Stimulated activated naive B cell treated with anti-CD40 and anti-IgM and Interleukin-4, amounts not matched to agents 10 μg/mL and 1 μg/mL and 100 μg/mL, for 72 hours (primary cell): ENCODE measurements around the gene KIF16B.

Source experiments
- ATAC-seq, 2 donors: fragments of 150-1000 bp; cut with Tn5 transposase; replicated peaks; 2 replicates each; pipeline ENCODE4 v1.10.0; 2021; ENCODE audit warnings: moderate library complexity in 1 of 2
- DNase-seq: peaks from one replicate; pipeline ENCODE4 v3.0.0; 2021
- H3K27ac Mint-ChIP-seq: one replicate; pipeline ENCODE4 v1.8.0; 2022; ENCODE audit warnings: mild to moderate bottlenecking, mixed read lengths
- H3K27me3 Mint-ChIP-seq, 2 donors: one replicate each; pipeline ENCODE4 v1.8.0; 2022; ENCODE audit warnings: mixed read lengths in 2 of 2
- H3K36me3 Mint-ChIP-seq, 2 donors: one replicate each; pipeline ENCODE4 v1.8.0; 2022; ENCODE audit warnings: mixed read lengths in 2 of 2, mild to moderate bottlenecking in 1 of 2
- H3K4me1 Mint-ChIP-seq, 2 donors: one replicate each; pipeline ENCODE4 v1.8.0; 2022; ENCODE audit warnings: mixed read lengths in 2 of 2, mild to moderate bottlenecking in 1 of 2
- H3K4me3 Mint-ChIP-seq, 2 donors: one replicate each; pipeline ENCODE4 v1.8.0; 2022; ENCODE audit warnings: mild to moderate bottlenecking in 2 of 2, mixed read lengths in 2 of 2, moderate library complexity in 1 of 2
- H3K9me3 Mint-ChIP-seq, 2 donors: one replicate each; pipeline ENCODE4 v1.8.0; 2022; ENCODE audit warnings: mixed read lengths in 2 of 2, mild to moderate bottlenecking in 1 of 2

The KIF16B gene

DNA sequence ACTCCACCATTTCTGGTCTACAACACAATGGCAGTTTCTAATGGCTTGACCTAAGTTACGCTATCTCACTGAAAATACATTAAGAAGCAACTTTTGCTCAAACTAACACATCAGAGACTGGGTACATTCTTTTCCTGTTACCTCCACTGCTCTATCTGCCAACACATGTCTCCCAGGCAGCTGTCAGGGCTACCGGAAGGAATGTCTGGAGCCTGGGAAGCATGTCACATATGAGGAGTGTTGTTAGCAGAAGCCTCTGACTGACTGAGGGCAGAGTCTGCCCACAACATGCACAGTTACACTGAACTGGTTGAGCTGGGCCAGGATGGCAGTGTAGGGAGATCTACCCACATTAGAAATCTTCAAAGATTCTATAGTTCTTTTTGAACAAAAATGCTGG is 264.5 kb downstream of the KIF16B start:
- Mint-ChIP-seq H3K36me3 (peaks cover 23 to 42% of the 10 kb centered on the region in 2 donors), H3K27ac (no peak overlapping the region), H3K4me3 (no peak overlapping the region), H3K27me3 (no peaks in the 10 kb centered on the region), H3K4me1 (peaks cover 1 to 2% of the 10 kb centered on the region in 2 donors), H3K9me3 (peaks cover 0 to under 1% of the 10 kb centered on the region in 2 donors)
- ATAC-seq: no peak
- DNase-seq: no peak

DNA sequence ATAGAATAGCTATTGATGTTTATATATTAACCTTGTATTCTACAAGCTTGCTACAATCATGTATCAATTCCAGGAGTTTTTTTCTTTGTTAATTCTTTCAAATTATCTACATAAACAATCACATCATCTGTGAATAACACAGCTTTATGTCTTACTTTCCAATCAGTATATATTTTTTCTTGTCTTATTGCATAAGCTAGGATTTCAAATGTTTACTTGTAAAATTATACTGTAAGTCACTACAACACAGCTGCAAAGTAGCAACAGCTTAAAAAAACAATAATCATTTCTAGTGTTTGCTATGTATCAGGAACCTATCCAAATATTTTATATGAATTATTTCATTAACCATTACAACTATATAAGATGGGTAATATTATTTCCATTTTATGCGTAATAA is 270.4 kb downstream of the KIF16B start:
- H3K9me3 Mint-ChIP-seq: peaks cover 9 to 12% of the 10 kb centered on the region in 2 donors

DNA sequence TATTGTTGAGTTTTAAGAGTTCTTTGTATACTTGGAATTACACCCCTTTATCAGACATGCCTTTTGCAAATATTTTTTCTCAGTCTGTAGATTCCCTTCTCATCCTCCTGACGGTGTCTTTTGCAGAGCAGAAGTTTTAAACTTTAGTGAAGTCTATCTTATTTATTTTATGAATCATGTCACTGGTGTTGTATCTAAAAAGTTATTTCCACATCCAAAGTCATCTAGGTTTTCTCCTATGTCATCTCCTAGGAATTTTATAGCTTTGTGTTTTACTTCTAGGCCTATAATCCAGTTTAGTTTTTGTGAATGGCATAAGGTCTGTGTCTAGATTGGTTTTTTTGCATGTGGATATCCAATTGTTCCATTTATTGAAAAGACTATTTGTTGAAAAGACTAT is 271.3 kb downstream of the KIF16B start:
- Mint-ChIP-seq H3K27ac (no peak overlapping the region), H3K27me3 (no peaks in the 10 kb centered on the region), H3K4me1 (no peaks in the 10 kb centered on the region), H3K4me3 (no peak overlapping the region), H3K36me3 (peaks cover 31 to 57% of the 10 kb centered on the region in 2 donors), H3K9me3 (peaks cover 9 to 13% of the 10 kb centered on the region in 2 donors)
- DNase-seq (no peak), ATAC-seq (no peak)

More for the DNA sequence above, 270.4 kb downstream of the KIF16B start:
- Mint-ChIP-seq H3K4me1 (no peaks in the 10 kb centered on the region), H3K36me3 (peaks cover 28 to 53% of the 10 kb centered on the region in 2 donors), H3K27ac (no peak overlapping the region), H3K4me3 (no peak overlapping the region), H3K27me3 (no peaks in the 10 kb centered on the region)
- ATAC-seq (no peak), DNase-seq (no peak)

DNA sequence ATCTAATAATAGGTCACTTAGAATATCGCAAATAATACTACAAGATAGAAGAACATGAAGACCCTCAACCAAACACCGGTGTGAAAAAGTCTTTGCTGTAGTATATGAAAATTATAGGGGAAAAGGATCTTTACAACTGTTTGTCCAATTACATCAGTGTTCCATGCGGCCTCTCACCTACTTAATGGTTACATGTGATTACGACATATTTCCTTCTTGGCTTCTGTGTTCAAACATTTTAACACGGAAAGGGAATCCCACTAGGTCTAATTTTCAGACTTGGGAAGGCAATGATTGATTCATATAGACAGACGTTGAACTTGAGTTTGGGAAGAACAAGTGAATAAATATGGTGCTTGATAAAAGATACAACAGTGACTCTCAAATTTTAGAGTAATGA is 273.4 kb downstream of the KIF16B start:
- Mint-ChIP-seq H3K27ac (no peak overlapping the region), H3K27me3 (no peaks in the 10 kb centered on the region), H3K9me3 (peaks cover 9 to 13% of the 10 kb centered on the region in 2 donors), H3K4me1 (no peaks in the 10 kb centered on the region), H3K36me3 (peaks cover 24 to 53% of the 10 kb centered on the region in 2 donors), H3K4me3 (no peak overlapping the region)
- no peak for DNase-seq
- ATAC-seq: no peak

DNA sequence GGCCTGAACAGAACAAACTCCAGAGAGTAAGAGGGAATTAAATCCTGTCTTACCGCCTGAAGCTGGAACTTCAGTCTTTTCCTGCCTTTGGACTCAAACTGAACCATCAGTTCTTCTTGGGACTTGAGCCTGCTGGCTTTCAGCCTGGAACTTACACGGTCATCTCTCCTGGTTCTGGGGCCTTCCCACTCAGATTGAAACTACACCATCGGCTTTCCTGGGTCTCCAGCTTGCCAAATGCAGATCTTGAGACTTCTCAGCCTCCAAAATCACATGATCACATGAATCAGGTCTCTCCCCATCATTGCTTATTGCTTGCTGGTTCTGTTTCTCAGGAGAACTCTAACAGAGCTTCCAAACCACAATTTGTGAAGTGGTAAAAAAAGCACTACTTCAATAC is 276.3 kb downstream of the KIF16B start:
- Mint-ChIP-seq H3K27ac (no peak overlapping the region), H3K36me3 (peaks cover 13 to 34% of the 10 kb centered on the region in 2 donors)

DNA sequence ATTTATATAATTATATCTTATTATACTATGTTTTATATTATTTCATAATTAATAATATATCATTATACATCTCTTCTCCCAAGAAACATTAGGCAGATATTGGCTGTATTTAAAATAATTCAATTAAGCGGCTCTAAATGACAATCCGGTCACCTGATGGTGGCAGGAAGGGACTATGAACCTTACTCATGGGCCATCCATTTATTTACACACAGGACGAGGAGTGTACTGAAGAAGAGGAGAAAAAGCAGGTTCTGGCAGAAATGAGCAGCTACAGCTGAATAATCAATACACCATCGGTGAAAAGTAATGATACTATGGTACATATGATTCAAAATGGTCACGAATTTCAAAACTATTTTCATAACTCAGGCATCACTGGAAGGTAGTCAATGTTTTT is 277.7 kb downstream of the KIF16B start:
- no peak overlapping the region for H3K4me3 Mint-ChIP-seq
- no peak for DNase-seq
- H3K27ac Mint-ChIP-seq: no peak overlapping the region

More for the DNA sequence above, 276.3 kb downstream of the KIF16B start:
- Mint-ChIP-seq H3K27me3 (no peaks in the 10 kb centered on the region), H3K4me1 (no peaks in the 10 kb centered on the region), H3K4me3 (no peak overlapping the region), H3K9me3 (peaks cover 0 to 6% of the 10 kb centered on the region in 2 donors)
- ATAC-seq (no peak), DNase-seq (no peak)

DNA sequence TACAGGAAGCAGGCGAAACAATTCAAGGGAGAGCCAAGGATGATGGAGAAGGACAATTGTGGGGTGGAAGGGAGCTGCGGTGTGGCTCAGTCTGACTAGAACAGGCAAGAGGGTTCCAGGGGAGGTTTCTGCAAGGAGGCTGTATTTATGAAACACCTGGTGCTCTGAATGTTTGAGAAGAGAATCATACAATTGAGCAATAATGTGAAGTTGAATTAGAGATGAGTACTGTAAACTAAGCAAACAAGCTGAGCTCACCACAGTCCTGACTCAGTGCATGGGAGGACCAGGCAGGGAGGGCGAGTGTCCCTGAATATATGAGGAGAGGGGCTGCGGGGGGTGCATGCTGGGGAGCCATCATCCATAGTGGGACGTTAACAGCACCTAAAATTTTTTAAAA is 279.7 kb downstream of the KIF16B start:
- DNase-seq (no peak), ATAC-seq (no peak)
- peaks cover 0 to 6% of the 10 kb centered on the region in 2 donors for H3K4me1 Mint-ChIP-seq
- no peak overlapping the region for H3K27ac Mint-ChIP-seq
- H3K9me3 Mint-ChIP-seq: peaks cover 0 to 3% of the 10 kb centered on the region in 2 donors
- H3K27me3 Mint-ChIP-seq: no peaks in the 10 kb centered on the region
- H3K36me3 Mint-ChIP-seq: peaks cover 10 to 25% of the 10 kb centered on the region in 2 donors
- no peak overlapping the region for H3K4me3 Mint-ChIP-seq

More for the DNA sequence above, 277.7 kb downstream of the KIF16B start:
- Mint-ChIP-seq H3K4me1 (peaks cover 0 to 3% of the 10 kb centered on the region in 2 donors), H3K27me3 (no peaks in the 10 kb centered on the region), H3K9me3 (peaks cover 0 to 4% of the 10 kb centered on the region in 2 donors), H3K36me3 (peaks cover 13 to 29% of the 10 kb centered on the region in 2 donors)
- ATAC-seq: no peak

DNA sequence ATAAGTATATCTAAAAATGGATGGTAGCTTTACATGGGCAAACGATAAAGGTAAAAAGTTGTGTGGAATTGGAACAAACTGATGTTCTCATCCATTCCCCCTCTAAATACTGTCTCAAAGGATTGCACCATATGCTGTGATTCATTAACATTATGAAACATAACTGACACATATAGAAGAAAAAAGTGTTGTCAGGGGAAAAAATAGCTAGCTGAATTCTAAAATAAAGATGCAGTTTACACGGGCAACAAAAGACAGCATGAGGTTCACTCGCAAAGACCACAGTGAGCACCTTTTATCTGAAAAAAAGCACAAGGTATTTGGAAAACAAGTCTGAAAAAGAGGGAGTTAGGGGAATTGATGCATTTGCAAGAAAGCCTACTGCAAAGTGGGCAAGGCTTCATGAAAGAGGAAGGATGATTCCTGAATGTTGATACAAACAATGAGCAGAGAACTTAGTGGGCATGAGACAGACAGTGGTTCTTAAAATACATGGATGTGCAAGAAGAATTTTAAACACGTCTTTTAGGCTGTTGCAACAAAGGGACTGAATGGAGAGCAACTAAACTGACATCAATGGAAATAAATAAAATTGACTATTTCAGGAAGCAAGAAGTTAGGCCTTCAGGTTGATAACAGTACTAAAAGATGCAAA is 280.9 kb downstream of the KIF16B start:
- Mint-ChIP-seq H3K27ac (no peak overlapping the region), H3K4me1 (peaks cover 0 to 6% of the 10 kb centered on the region in 2 donors), H3K4me3 (no peak overlapping the region), H3K36me3 (peaks cover 3 to 15% of the 10 kb centered on the region in 2 donors), H3K9me3 (no peaks in the 10 kb centered on the region), H3K27me3 (no peaks in the 10 kb centered on the region)
- no peak for ATAC-seq
- DNase-seq: no peak

DNA sequence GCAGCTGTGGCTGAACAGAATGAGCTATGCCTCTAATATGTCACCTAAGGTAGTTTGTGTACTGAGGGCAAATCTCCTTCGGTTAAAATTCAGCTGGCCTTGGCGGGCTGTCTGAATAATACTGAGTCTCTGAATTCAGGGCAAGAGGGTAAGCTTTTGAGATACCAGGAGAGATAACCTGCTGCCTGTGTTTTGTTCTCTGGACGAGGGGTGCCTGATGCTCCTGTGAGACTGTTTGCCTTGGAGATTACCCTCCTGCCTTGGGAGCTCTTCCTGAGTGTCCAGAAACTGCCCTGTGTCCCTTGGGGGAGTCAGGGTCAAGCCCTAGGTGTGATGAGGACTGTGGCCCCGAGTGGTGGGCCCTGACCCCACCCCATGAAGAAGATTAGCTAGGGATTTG is 282.9 kb downstream of the KIF16B start:
- no peak overlapping the region for H3K4me3 Mint-ChIP-seq
- H3K27ac Mint-ChIP-seq: no peak overlapping the region
- H3K4me1 Mint-ChIP-seq: peaks cover 0 to 6% of the 10 kb centered on the region in 2 donors
- H3K9me3 Mint-ChIP-seq: no peaks in the 10 kb centered on the region
- no peaks in the 10 kb centered on the region for H3K27me3 Mint-ChIP-seq
- H3K36me3 Mint-ChIP-seq: peaks cover 0 to 7% of the 10 kb centered on the region in 2 donors
- no peak for DNase-seq
- ATAC-seq: no peak

DNA sequence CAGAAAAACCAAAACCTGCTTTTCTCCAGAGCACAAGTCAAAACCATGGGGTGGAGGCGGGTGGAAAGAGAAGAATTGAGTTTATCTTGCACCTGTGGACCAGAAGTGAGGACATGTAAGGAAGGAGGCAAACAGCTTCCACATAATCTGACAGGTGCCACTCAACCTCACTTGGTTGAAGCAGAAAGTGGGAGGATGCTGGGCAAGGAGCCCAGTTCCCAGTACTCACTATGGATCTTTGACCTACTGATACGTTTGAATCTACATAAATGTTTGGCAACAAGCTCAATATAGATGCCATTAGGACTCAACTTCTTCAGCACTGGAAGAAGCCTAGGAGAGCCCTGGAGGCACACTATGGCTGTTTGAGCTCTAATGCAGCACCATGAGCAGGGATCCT is 285.5 kb downstream of the KIF16B start:
- H3K4me3 Mint-ChIP-seq: no peak overlapping the region
- DNase-seq (no peak), ATAC-seq (no peak)
- H3K9me3 Mint-ChIP-seq: peaks cover 0 to 3% of the 10 kb centered on the region in 2 donors
- no peaks in the 10 kb centered on the region for H3K27me3 Mint-ChIP-seq
- H3K4me1 Mint-ChIP-seq: peaks cover 4 to 17% of the 10 kb centered on the region in 2 donors
- no peak overlapping the region for H3K27ac Mint-ChIP-seq
- H3K36me3 Mint-ChIP-seq: peaks cover 3 to 13% of the 10 kb centered on the region in 2 donors

DNA sequence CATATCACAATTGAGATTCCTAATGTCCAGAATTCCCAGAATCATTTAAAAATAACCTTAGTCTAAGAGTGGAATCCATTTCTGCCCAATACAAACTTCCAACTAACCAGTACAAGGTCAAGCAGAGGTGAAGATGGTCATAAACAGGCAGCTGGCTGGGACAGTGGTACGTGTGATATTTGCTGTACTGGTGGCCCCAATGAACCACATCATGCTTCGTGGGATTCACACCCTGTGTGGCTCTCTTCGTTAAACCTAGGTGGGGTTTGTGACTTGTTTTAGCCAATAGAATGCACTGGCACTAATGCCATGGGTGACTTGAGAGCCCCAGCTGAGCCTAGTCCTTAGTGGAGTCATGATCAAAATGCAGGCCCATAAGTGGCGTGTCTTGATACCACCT is 286.6 kb downstream of the KIF16B start:
- Mint-ChIP-seq H3K27me3 (no peaks in the 10 kb centered on the region), H3K27ac (no peak overlapping the region), H3K4me1 (peaks cover 4 to 17% of the 10 kb centered on the region in 2 donors), H3K4me3 (no peak overlapping the region), H3K36me3 (peaks cover 6 to 19% of the 10 kb centered on the region in 2 donors), H3K9me3 (peaks cover 0 to 4% of the 10 kb centered on the region in 2 donors)
- DNase-seq: no peak
- no peak for ATAC-seq

DNA sequence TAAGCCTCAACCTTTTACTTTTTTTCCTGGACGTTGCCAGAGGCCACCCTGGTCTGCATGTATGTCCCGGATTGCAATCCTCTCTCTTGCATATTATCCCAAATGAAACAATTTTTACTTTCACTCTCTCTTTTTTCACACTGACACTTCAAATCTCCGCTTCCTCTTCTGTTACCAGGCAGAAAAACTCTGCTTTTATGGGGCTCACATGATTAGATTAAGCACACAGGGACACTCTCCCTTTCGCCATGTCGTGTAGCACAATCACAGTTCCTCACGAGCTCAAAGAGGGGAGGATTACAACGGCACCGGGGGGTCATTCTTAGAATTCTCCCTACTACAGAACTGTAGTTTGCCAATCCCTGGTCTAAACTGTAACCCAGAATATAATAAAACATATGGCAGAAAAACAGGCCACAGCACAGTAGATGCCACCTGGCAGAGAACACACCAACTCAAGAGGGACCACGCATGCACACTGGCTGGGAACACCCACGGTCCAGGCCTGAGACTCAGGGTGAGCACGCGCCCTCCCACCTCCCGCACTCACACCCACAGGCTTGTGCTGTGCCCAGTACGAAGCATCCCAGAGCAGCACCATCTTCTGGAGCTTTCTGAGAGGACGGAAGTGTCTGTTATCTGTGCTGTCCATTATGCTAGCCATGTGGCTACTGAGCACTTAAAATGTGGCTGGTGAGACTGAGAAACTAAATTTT is 288.7 kb downstream of the KIF16B start:
- peak in 1 of 2 donors; percentile 29 for ATAC-seq
- H3K4me3 Mint-ChIP-seq: no peak overlapping the region
- H3K9me3 Mint-ChIP-seq: peaks cover 0 to 4% of the 10 kb centered on the region in 2 donors
- DNase-seq: no peak
- H3K36me3 Mint-ChIP-seq: peaks cover 6 to 12% of the 10 kb centered on the region in 2 donors
- no peaks in the 10 kb centered on the region for H3K27me3 Mint-ChIP-seq
- H3K4me1 Mint-ChIP-seq: peaks cover 4 to 11% of the 10 kb centered on the region in 2 donors
- H3K27ac Mint-ChIP-seq: peak overlapping the region; percentile 1

DNA sequence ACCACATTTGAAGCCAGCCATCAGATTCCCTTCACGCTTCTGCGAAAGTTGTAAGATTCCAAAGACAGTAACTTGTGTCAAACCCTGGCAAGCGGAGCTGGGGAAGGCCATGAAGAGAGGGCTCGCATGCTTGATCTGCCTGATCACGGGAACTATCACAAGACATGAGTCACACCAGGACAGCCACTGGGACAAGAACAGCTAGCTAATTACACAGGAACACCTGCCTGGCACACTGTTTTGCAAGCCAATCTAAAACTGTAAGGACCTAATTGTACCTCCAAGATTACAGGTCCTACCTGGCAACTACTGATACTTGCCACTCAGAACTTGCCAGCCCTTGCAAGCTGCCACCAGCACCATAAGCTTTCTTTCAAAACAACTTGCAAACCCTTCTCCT is 289.3 kb downstream of the KIF16B start:
- ATAC-seq: peak in 1 of 2 donors; percentile 34

DNA sequence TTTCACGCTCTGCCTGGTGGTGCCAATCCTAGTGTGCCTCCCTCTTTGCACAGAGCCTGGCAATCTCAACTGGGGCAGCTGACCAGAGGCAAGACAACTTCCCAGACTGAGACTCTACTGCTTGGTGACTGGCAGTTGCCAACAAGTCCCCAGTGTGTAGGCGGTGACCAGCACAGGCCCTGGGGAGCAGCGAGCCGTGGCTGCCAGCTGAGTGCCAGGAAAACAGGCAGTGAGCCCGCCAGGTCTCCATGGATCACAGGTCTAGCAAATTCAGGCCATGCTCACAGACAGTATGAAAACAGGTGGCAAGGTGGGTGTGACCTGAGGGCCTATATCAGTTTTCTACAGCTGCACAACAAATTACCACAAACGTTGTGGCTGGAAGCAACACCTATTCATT is 289.9 kb downstream of the KIF16B start:
- DNase-seq: no peak
- H3K4me3 Mint-ChIP-seq: no peak overlapping the region
- ATAC-seq: no peak
- H3K36me3 Mint-ChIP-seq: peaks cover 6 to 12% of the 10 kb centered on the region in 2 donors
- H3K27me3 Mint-ChIP-seq: no peaks in the 10 kb centered on the region
- H3K4me1 Mint-ChIP-seq: peaks cover 4 to 18% of the 10 kb centered on the region in 2 donors
- peaks cover 0 to 4% of the 10 kb centered on the region in 2 donors for H3K9me3 Mint-ChIP-seq
- H3K27ac Mint-ChIP-seq: no peak overlapping the region

More for the DNA sequence above, 289.3 kb downstream of the KIF16B start:
- H3K36me3 Mint-ChIP-seq: peaks cover 6 to 12% of the 10 kb centered on the region in 2 donors
- H3K27ac Mint-ChIP-seq: no peak overlapping the region
- peaks cover 4 to 13% of the 10 kb centered on the region in 2 donors for H3K4me1 Mint-ChIP-seq
- H3K27me3 Mint-ChIP-seq: no peaks in the 10 kb centered on the region
- H3K4me3 Mint-ChIP-seq: no peak overlapping the region
- DNase-seq: no peak
- peaks cover 0 to 4% of the 10 kb centered on the region in 2 donors for H3K9me3 Mint-ChIP-seq

DNA sequence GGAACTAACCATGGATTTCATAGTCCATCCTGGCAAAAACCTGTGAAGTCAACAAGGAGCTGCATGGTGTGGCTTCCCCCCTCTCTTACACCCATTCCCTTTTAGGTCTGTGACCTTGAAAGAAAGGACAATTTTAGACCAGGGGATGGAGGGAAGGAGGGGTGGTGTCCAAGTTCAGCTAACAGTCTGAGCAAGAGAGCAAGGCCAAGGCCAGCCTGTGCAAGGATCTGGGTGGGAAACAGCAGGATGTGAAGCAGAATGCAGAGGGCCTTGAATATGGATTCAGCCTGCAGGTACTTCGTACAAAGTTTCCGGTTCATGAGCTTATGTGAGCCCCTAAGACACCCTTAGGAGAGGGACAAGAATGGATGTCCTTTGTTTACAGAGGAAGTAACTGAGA is 293.0 kb downstream of the KIF16B start:
- Mint-ChIP-seq H3K27ac (no peak overlapping the region), H3K9me3 (peaks cover 0 to 4% of the 10 kb centered on the region in 2 donors), H3K4me1 (peaks cover 18 to 31% of the 10 kb centered on the region in 2 donors), H3K4me3 (no peak overlapping the region), H3K27me3 (no peaks in the 10 kb centered on the region), H3K36me3 (peaks cover 6 to 17% of the 10 kb centered on the region in 2 donors)
- no peak for ATAC-seq
- no peak for DNase-seq
